ENCODE data around the gene WDR62. TPM values are rescaled to one million over a fixed set of nuclear protein-coding genes. Genes with fewer than 3 reads are reported as not detected.

Gene WDR62
- total and polyA plus RNA-seq, 10 of the 15 experiments (the other 5 are each of a cell fraction or from before 2014, with no cell fraction given): 0.08 to 20.6 (median 10.9) TPM

- BruUV-seq (replicated peaks): TSS peak; percentile 82
- TF ChIP-seq FOXK2 (IDR thresholded peaks at IDR 0.05) (no peak), CHD2 (IDR thresholded peaks at IDR 0.05; ENCODE audit: borderline replicate concordance, low read depth, low read length) (peak; percentile 92; the same call in 1 of the 2 replicates), PAX5 (IDR thresholded peaks at IDR 0.05; ENCODE audit: borderline replicate concordance, low read depth, low read length) (peak; percentile 52; the same call in 1 of the 2 replicates), BACH1 (IDR thresholded peaks at IDR 0.05; ENCODE audit: borderline replicate concordance) (peak; percentile 76; the same call in 1 of the 2 replicates), RFX5 (IDR thresholded peaks at IDR 0.05; ENCODE audit: low read depth, low read length) (0 out of 2 replicates have a peak, but pooled peaks have one; percentile 3), NR2F1 (conservative IDR thresholded peaks at IDR 0.05) (0 out of 2 replicates have a peak, but pooled peaks have one; percentile 24), POU2F2 (IDR thresholded peaks at IDR 0.05; ENCODE audit: borderline replicate concordance, low read depth, low read length) (peak; percentile 45; the same call in 1 of the 3 replicates), MEF2B (IDR thresholded peaks at IDR 0.05; ENCODE audit: partially characterized antibody, poor library complexity, severe bottlenecking) (peak; percentile 0), BHLHE40 (IDR thresholded peaks at IDR 0.05; ENCODE audit: borderline replicate concordance in 1 of 2, low read depth in 2 of 2, low read length in 1 of 2) (peak in 1 of 2 experiments; percentile 53; a peak in 2 of 4 replicates), YY1 (IDR thresholded peaks at IDR 0.05; ENCODE audit: low read depth, low read length) (peak; percentile 90), NKRF (conservative IDR thresholded peaks at IDR 0.05) (peak; percentile 14), TAF1 (IDR thresholded peaks at IDR 0.05; ENCODE audit: borderline replicate concordance, low read depth, low read length) (peak; percentile 84; the same call in 1 of the 2 replicates), TCF3 (IDR thresholded peaks at IDR 0.05; ENCODE audit: borderline replicate concordance, insufficient read depth, low read depth, low read length) (0 out of 2 replicates have a peak, but pooled peaks have one; percentile 44), CREM (IDR thresholded peaks at IDR 0.05; ENCODE audit: low read depth) (peak; percentile 13; the same call in 1 of the 2 replicates), LARP7 (IDR thresholded peaks at IDR 0.05) (peak; percentile 8; the same call in 1 of the 2 replicates), IKZF1 (conservative IDR thresholded peaks at IDR 0.05) (0 out of 2 replicates have a peak, but pooled peaks have one; percentile 34), RELA (IDR thresholded peaks at IDR 0.05; ENCODE audit: borderline replicate concordance, partially characterized antibody) (no peak), GATAD2B (conservative IDR thresholded peaks at IDR 0.05; ENCODE audit: low read depth) (no peak), CBX5 (IDR thresholded peaks at IDR 0.05; ENCODE audit: low read depth) (no peak), EGR1 (IDR thresholded peaks at IDR 0.05; ENCODE audit: borderline replicate concordance in 1 of 2, low read depth in 2 of 2, low read length in 2 of 2) (0 out of 3 replicates have a peak, but pooled peaks of 1 of the 2 experiments have one; percentile 11), CREB1 (IDR thresholded peaks at IDR 0.05; ENCODE audit: low read depth) (peak; percentile 1)
Observed at GRCh38 chr19:36115453-36116343, 61.0 kb downstream of the WDR62 start, which contains the start of gene TBCB. TSS of gene TBCB (plus strand) at chr19:36115468. CDS start at chr19:36115561, 93 bp downstream.

More at GRCh38 chr19:36115453-36116343, 61.0 kb downstream of the WDR62 start, which contains the start of gene TBCB:
- peak within 1 kb of the TSS; percentile 80 for H3K27ac ChIP-seq (ENCODE audit: control insufficient read depth, insufficient read depth)
- DNase-seq (ENCODE audit: low read depth, low spot score) (no peak), FAIRE-seq (peak; percentile 31), ATAC-seq (peak; percentile 75)
- H3K36me3 ChIP-seq (ENCODE audit: control insufficient read depth in 2 of 2, insufficient read depth in 2 of 2, low read length in 1 of 2): peaks cover 4 to 6% of the 10 kb centered on the region in 2 experiments
- peaks cover 24% of the 10 kb centered on the region for H3K79me2 ChIP-seq (ENCODE audit: control insufficient read depth, insufficient read depth, low read length)
- 4% methylated on average over 51 of the region's 59 CpGs for WGBS (ENCODE audit: insufficient coverage, insufficient replicate concordance, low lambda C conversion rate, missing lambda C conversion rate)
- in situ Hi-C loops (cut with MboI) (loop anchor here (10.0 kb wide), 1 partner anchor 369 kb away; the partner anchor contains the start of gene ZNF566), intact Hi-C loops (cut with micrococcal nuclease; ENCODE audit: unreplicated experiment) (loop anchor here (1.0 to 10.0 kb wide), 4 partner anchors 55 to 1259 kb away; partner anchors contain the start of genes THAP8, WDR62, ZNF146 and ZNF527)
- POLR2A ChIA-PET: interaction anchor here (0.5 to 1.6 kb wide), 8 partner anchors 10 to 1828 kb away, joined by 3 to 11 read pairs (median 5); partner anchors contain the start of genes ALKBH6, CAPNS1, ZNF146 and ZNF565
- peak within 1 kb of the TSS; percentile 96 for H3K9ac ChIP-seq (ENCODE audit: control insufficient read depth, insufficient read depth, low read length)
- peaks cover 9% of the 10 kb centered on the region for H3K4me1 ChIP-seq (ENCODE audit: control insufficient read depth, insufficient read depth, low read length)
- no peaks in the 10 kb centered on the region for H3K27me3 ChIP-seq (replicated peaks in 1 of 2; ENCODE audit: control insufficient read depth in 2 of 2, insufficient read depth in 2 of 2, low read length in 1 of 2)
- peak within 1 kb of the TSS; percentile 89 for H3K4me3 ChIP-seq
- H3K9me3 ChIP-seq (replicated peaks; ENCODE audit: control insufficient read depth, insufficient read depth, low read length): no peaks in the 10 kb centered on the region
- CTCF ChIA-PET: interaction anchor here (0.6 to 2.9 kb wide), 10 partner anchors 10 to 655 kb away, joined by 3 to 10 read pairs (median 4); partner anchors contain the start of gene THAP8
- no peaks in the 10 kb centered on the region for H4K20me1 ChIP-seq (ENCODE audit: control insufficient read depth, insufficient read depth)
- SMC1A ChIA-PET (ENCODE audit: uncharacterized antibody, unreplicated experiment): interaction anchor here (0.9 to 2.9 kb wide), 6 partner anchors 12 to 99 kb away, joined by 3 to 12 read pairs (median 5); partner anchors contain the start of genes ZNF146 and ZNF565
- peak within 1 kb of the TSS; percentile 88 for H2AFZ ChIP-seq (ENCODE audit: control insufficient read depth, low read depth, low read length)
- H3K4me2 ChIP-seq (ENCODE audit: control insufficient read depth, insufficient read depth): peak within 1 kb of the TSS; percentile 94
- RAD21 ChIA-PET (ENCODE audit: unreplicated experiment): interaction anchor here (0.6 to 1.9 kb wide), 9 partner anchors 12 to 472 kb away, joined by 3 to 5 read pairs (median 3); partner anchors contain the start of gene ALKBH6
